ENCODE results near the gene PPIA. TPM values are rescaled to one million over a fixed set of nuclear protein-coding genes. Genes with fewer than 3 reads are reported as not detected.

The PPIA gene
- polyA plus RNA-seq, 2 of the 4 experiments (the other 2 are of a cell fraction) = 5,366 to 6,488 TPM

- FAIRE-seq (no peak), DNase-seq (ENCODE audit: low read depth in 1 of 2, low spot score in 1 of 2) (no peak), ATAC-seq (no peak; a peak in 2 of 6 replicates)
- Histone ChIP-seq H3K9me3 (no peaks in the 10 kb centered on the region), H3K4me1 (no peaks in the 10 kb centered on the region), H3K4me3 (no peak overlapping the region), H3K4me2 (no peak overlapping the region), H3K27ac (no peak overlapping the region)
- POLR2A ChIA-PET = interaction anchor here (0.7 kb wide), 1 partner anchor 461 kb away, joined by 3 read pairs; no protein-coding TSS in a partner anchor
- CTCF ChIA-PET = interaction anchor here (1.7 to 2.4 kb wide), 2 partner anchors 22 to 311 kb away, joined by 7 to 14 read pairs; partner anchors contain the start of gene H2AZ2
- TF ChIP-seq ZFP36 (IDR thresholded peaks at IDR 0.05; ENCODE audit: borderline replicate concordance, partially characterized antibody) (no peak), GATA3 (IDR thresholded peaks at IDR 0.05; ENCODE audit: borderline replicate concordance) (no peak), ELK1 (IDR thresholded peaks at IDR 0.05; ENCODE audit: low read depth, low read length) (no peak), CBX8 (IDR thresholded peaks at IDR 0.05) (no peak), POLR2A (IDR thresholded peaks at IDR 0.05; ENCODE audit: low read length) (no peak), USF2 (IDR thresholded peaks at IDR 0.05) (no peak), BHLHE40 (IDR thresholded peaks at IDR 0.05; ENCODE audit: low read depth, low read length) (no peak), ZSCAN20 (CRISPR knock-in tag; IDR thresholded peaks at IDR 0.05) (no peak), FOSL2 (IDR thresholded peaks at IDR 0.05) (no peak), FOSL2 (CRISPR knock-in tag; IDR thresholded peaks at IDR 0.05) (no peak), REST (IDR thresholded peaks at IDR 0.05) (no peak), TFCP2L1 (CRISPR knock-in tag; IDR thresholded peaks at IDR 0.05) (no peak), FOSB (CRISPR knock-in tag; IDR thresholded peaks at IDR 0.05) (no peak), HES2 (IDR thresholded peaks at IDR 0.05) (no peak), EHF (CRISPR knock-in tag; IDR thresholded peaks at IDR 0.05) (no peak), RNF2 (IDR thresholded peaks at IDR 0.05; ENCODE audit: borderline replicate concordance, low read depth) (no peak), JUNB (IDR thresholded peaks at IDR 0.05) (no peak), CEBPB (IDR thresholded peaks at IDR 0.05) (no peak), RARB (CRISPR knock-in tag; IDR thresholded peaks at IDR 0.05) (no peak)
- WGBS (ENCODE audit: missing lambda C conversion rate) = 94% methylated on average over 2 of the region's 2 CpGs
Measured at GRCh38 chr7:44824894-44825526, 28.5 kb downstream of the PPIA start.

- Histone ChIP-seq H3K4me3 (no peak overlapping the region), H3K4me2 (no peak overlapping the region), H3K4me1 (no peaks in the 10 kb centered on the region), H3K27ac (no peak overlapping the region), H3K9me3 (no peaks in the 10 kb centered on the region)
- FAIRE-seq (no peak), ATAC-seq (no peak), DNase-seq (ENCODE audit: low read depth in 1 of 2, low spot score in 1 of 2) (no peak)
- CTCF ChIA-PET = interaction anchor here (0.5 to 1.5 kb wide), 3 partner anchors 20 to 840 kb away, joined by 3 to 4 read pairs (median 3); no protein-coding TSS in a partner anchor
- POLR2A ChIA-PET = interaction anchor here (1.8 kb wide), 1 partner anchor 20 kb away, joined by 7 read pairs; the partner anchor contains the start of gene H2AZ2
- WGBS (ENCODE audit: missing lambda C conversion rate) = 89% methylated on average over 3 of the region's 3 CpGs
- no peak for TF ChIP-seq USF2 (IDR thresholded peaks at IDR 0.05)
- no peak for TF ChIP-seq E2F6 (IDR thresholded peaks at IDR 0.05; ENCODE audit: borderline replicate concordance, low read depth)
- TF ChIP-seq JUN (IDR thresholded peaks at IDR 0.05) = no peak
- no peak for TF ChIP-seq ZC3H11A (IDR thresholded peaks at IDR 0.05)
- no peak for TF ChIP-seq HES2 (IDR thresholded peaks at IDR 0.05)
- TF ChIP-seq ZFP36 (IDR thresholded peaks at IDR 0.05; ENCODE audit: borderline replicate concordance, partially characterized antibody) = no peak
- no peak for TF ChIP-seq ATOH8 (CRISPR knock-in tag; IDR thresholded peaks at IDR 0.05; ENCODE audit: low read depth)
- no peak for TF ChIP-seq HOXA7 (CRISPR knock-in tag; IDR thresholded peaks at IDR 0.05)
- no peak for TF ChIP-seq EHF (CRISPR knock-in tag; IDR thresholded peaks at IDR 0.05)
- no peak for TF ChIP-seq POLR2AphosphoS2 (conservative IDR thresholded peaks at IDR 0.05; ENCODE audit: low read length)
- no peak for TF ChIP-seq RARB (CRISPR knock-in tag; IDR thresholded peaks at IDR 0.05)
- no peak for TF ChIP-seq BHLHE40 (IDR thresholded peaks at IDR 0.05; ENCODE audit: low read depth, low read length)
- no peak for TF ChIP-seq CBX2 (IDR thresholded peaks at IDR 0.05; ENCODE audit: borderline replicate concordance, low read depth)
- no peak for TF ChIP-seq MYC (IDR thresholded peaks at IDR 0.05; ENCODE audit: borderline replicate concordance, low read length)
- TF ChIP-seq MAX (IDR thresholded peaks at IDR 0.05) = no peak
- no peak for TF ChIP-seq HOXB5 (CRISPR knock-in tag; IDR thresholded peaks at IDR 0.05)
Measured at GRCh38 chr7:44827567-44827966, 31.1 kb downstream of the PPIA start.
